Measurements from ENCODE around the gene COPZ2.

Gene COPZ2

GRCh38 chr17:48056879-48057278 is 19.3 kb upstream of the COPZ2 start:
- Histone ChIP-seq H3K36me3 (ENCODE audit: control insufficient read depth, insufficient read depth, low read length) (peaks cover 75% of the 10 kb centered on the region), H3K9me3 (ENCODE audit: control insufficient read depth, low read length) (no peaks in the 10 kb centered on the region), H3K27me3 (replicated peaks; ENCODE audit: control insufficient read depth, insufficient read depth, low read length, poor library complexity, severe bottlenecking) (no peaks in the 10 kb centered on the region), H3K4me3 (ENCODE audit: insufficient read depth, low read depth, low read length, poor library complexity, severe bottlenecking) (no peak overlapping the region), H3K27ac (ENCODE audit: insufficient read depth, low read length, poor library complexity, severe bottlenecking) (no peak overlapping the region), H3K4me1 (ENCODE audit: control insufficient read depth, insufficient read depth, low read length, poor library complexity, severe bottlenecking) (peaks cover 5% of the 10 kb centered on the region)
- no peak for DNase-seq

DNA sequence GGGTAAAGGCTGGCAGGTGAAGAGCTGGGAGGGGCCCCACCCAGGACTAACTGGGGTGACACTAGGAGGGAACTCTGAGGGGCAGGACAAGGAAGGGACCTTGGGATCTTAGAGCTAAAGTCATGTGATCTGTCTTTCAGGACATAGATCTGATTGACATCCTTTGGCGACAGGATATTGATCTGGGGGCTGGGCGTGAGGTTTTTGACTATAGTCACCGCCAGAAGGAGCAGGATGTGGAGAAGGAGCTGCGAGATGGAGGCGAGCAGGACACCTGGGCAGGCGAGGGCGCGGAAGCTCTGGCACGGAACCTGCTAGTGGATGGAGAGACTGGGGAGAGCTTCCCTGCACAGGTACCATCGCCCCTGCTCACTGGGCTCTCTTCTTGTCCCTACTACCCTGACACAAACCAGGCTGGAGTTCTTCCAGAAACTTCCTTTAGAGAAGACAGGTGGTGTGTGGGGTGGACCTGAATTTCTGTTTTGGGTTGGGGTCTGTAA is 18.7 kb upstream of the COPZ2 start:
- peaks cover 75% of the 10 kb centered on the region for H3K36me3 ChIP-seq (ENCODE audit: control insufficient read depth, insufficient read depth, low read length)
- no peaks in the 10 kb centered on the region for H3K27me3 ChIP-seq (replicated peaks; ENCODE audit: control insufficient read depth, insufficient read depth, low read length, poor library complexity, severe bottlenecking)
- H3K9me3 ChIP-seq (ENCODE audit: control insufficient read depth, low read length) = no peaks in the 10 kb centered on the region
- DNase-seq = no peak
- H3K27ac ChIP-seq (ENCODE audit: insufficient read depth, low read length, poor library complexity, severe bottlenecking) = no peak overlapping the region
- H3K4me3 ChIP-seq (ENCODE audit: insufficient read depth, low read depth, low read length, poor library complexity, severe bottlenecking) = no peak overlapping the region
- H3K4me1 ChIP-seq (ENCODE audit: control insufficient read depth, insufficient read depth, low read length, poor library complexity, severe bottlenecking) = peaks cover 6% of the 10 kb centered on the region

- Histone ChIP-seq H3K36me3 (ENCODE audit: control insufficient read depth, insufficient read depth, low read length) (peaks cover 77% of the 10 kb centered on the region), H3K27me3 (replicated peaks; ENCODE audit: control insufficient read depth, insufficient read depth, low read length, poor library complexity, severe bottlenecking) (no peaks in the 10 kb centered on the region), H3K27ac (ENCODE audit: insufficient read depth, low read length, poor library complexity, severe bottlenecking) (peak overlapping the region; percentile 27), H3K4me1 (ENCODE audit: control insufficient read depth, insufficient read depth, low read length, poor library complexity, severe bottlenecking) (peaks cover 6% of the 10 kb centered on the region), H3K9me3 (ENCODE audit: control insufficient read depth, low read length) (no peaks in the 10 kb centered on the region), H3K4me3 (ENCODE audit: insufficient read depth, low read depth, low read length, poor library complexity, severe bottlenecking) (no peak overlapping the region)
- no peak for DNase-seq
These were observed 18.1 kb upstream of the COPZ2 start for GRCh38 chr17:48055531-48056245.

- Histone ChIP-seq H3K9me3 (ENCODE audit: control insufficient read depth, low read length) (no peaks in the 10 kb centered on the region), H3K27ac (ENCODE audit: insufficient read depth, low read length, poor library complexity, severe bottlenecking) (no peak overlapping the region), H3K4me3 (ENCODE audit: insufficient read depth, low read depth, low read length, poor library complexity, severe bottlenecking) (no peak overlapping the region), H3K4me1 (ENCODE audit: control insufficient read depth, insufficient read depth, low read length, poor library complexity, severe bottlenecking) (peaks cover 13% of the 10 kb centered on the region), H3K36me3 (ENCODE audit: control insufficient read depth, insufficient read depth, low read length) (peaks cover 67% of the 10 kb centered on the region), H3K27me3 (replicated peaks; ENCODE audit: control insufficient read depth, insufficient read depth, low read length, poor library complexity, severe bottlenecking) (no peaks in the 10 kb centered on the region)
- DNase-seq = no peak
These were observed 16.9 kb upstream of the COPZ2 start for GRCh38 chr17:48054238-48055185.

GRCh38 chr17:48053758-48054237 is 16.2 kb upstream of the COPZ2 start:
- Histone ChIP-seq H3K27me3 (replicated peaks; ENCODE audit: control insufficient read depth, insufficient read depth, low read length, poor library complexity, severe bottlenecking) (no peaks in the 10 kb centered on the region), H3K36me3 (ENCODE audit: control insufficient read depth, insufficient read depth, low read length) (peaks cover 60% of the 10 kb centered on the region), H3K9me3 (ENCODE audit: control insufficient read depth, low read length) (no peaks in the 10 kb centered on the region), H3K27ac (ENCODE audit: insufficient read depth, low read length, poor library complexity, severe bottlenecking) (no peak overlapping the region), H3K4me1 (ENCODE audit: control insufficient read depth, insufficient read depth, low read length, poor library complexity, severe bottlenecking) (peaks cover 19% of the 10 kb centered on the region), H3K4me3 (ENCODE audit: insufficient read depth, low read depth, low read length, poor library complexity, severe bottlenecking) (no peak overlapping the region)
- no peak for DNase-seq

GRCh38 chr17:48052956-48053757 is 15.6 kb upstream of the COPZ2 start:
- Histone ChIP-seq H3K4me1 (ENCODE audit: control insufficient read depth, insufficient read depth, low read length, poor library complexity, severe bottlenecking) (peaks cover 20% of the 10 kb centered on the region), H3K36me3 (ENCODE audit: control insufficient read depth, insufficient read depth, low read length) (peaks cover 53% of the 10 kb centered on the region), H3K27ac (ENCODE audit: insufficient read depth, low read length, poor library complexity, severe bottlenecking) (no peak overlapping the region), H3K9me3 (ENCODE audit: control insufficient read depth, low read length) (no peaks in the 10 kb centered on the region), H3K27me3 (replicated peaks; ENCODE audit: control insufficient read depth, insufficient read depth, low read length, poor library complexity, severe bottlenecking) (no peaks in the 10 kb centered on the region), H3K4me3 (ENCODE audit: insufficient read depth, low read depth, low read length, poor library complexity, severe bottlenecking) (no peak overlapping the region)
- no peak for DNase-seq

GRCh38 chr17:48051706-48052486 is 14.3 kb upstream of the COPZ2 start:
- DNase-seq = no peak
- Histone ChIP-seq H3K27ac (ENCODE audit: insufficient read depth, low read length, poor library complexity, severe bottlenecking) (no peak overlapping the region), H3K27me3 (replicated peaks; ENCODE audit: control insufficient read depth, insufficient read depth, low read length, poor library complexity, severe bottlenecking) (no peaks in the 10 kb centered on the region), H3K4me1 (ENCODE audit: control insufficient read depth, insufficient read depth, low read length, poor library complexity, severe bottlenecking) (peaks cover 25% of the 10 kb centered on the region), H3K9me3 (ENCODE audit: control insufficient read depth, low read length) (no peaks in the 10 kb centered on the region), H3K36me3 (ENCODE audit: control insufficient read depth, insufficient read depth, low read length) (peaks cover 41% of the 10 kb centered on the region), H3K4me3 (ENCODE audit: insufficient read depth, low read depth, low read length, poor library complexity, severe bottlenecking) (no peak overlapping the region)

- DNase-seq = no peak
- Histone ChIP-seq H3K4me3 (ENCODE audit: insufficient read depth, low read depth, low read length, poor library complexity, severe bottlenecking) (no peak overlapping the region), H3K4me1 (ENCODE audit: control insufficient read depth, insufficient read depth, low read length, poor library complexity, severe bottlenecking) (peaks cover 31% of the 10 kb centered on the region), H3K27ac (ENCODE audit: insufficient read depth, low read length, poor library complexity, severe bottlenecking) (no peak overlapping the region), H3K9me3 (ENCODE audit: control insufficient read depth, low read length) (no peaks in the 10 kb centered on the region), H3K36me3 (ENCODE audit: control insufficient read depth, insufficient read depth, low read length) (peaks cover 35% of the 10 kb centered on the region), H3K27me3 (replicated peaks; ENCODE audit: control insufficient read depth, insufficient read depth, low read length, poor library complexity, severe bottlenecking) (no peaks in the 10 kb centered on the region)
These were observed 13.7 kb upstream of the COPZ2 start for GRCh38 chr17:48051283-48051682.

All from effector memory CD4-positive, alpha-beta T cell (primary cell).